ENCODE data around the gene PTGFRN.

Gene PTGFRN

GRCh38 chr1:116889380-116889779 is 20.3 kb upstream of the PTGFRN start:
- DNase-seq (ENCODE audit: low read depth): no peak

GRCh38 chr1:116891396-116892079 is 18.2 kb upstream of the PTGFRN start:
- DNase-seq (ENCODE audit: low read depth): no peak

DNA sequence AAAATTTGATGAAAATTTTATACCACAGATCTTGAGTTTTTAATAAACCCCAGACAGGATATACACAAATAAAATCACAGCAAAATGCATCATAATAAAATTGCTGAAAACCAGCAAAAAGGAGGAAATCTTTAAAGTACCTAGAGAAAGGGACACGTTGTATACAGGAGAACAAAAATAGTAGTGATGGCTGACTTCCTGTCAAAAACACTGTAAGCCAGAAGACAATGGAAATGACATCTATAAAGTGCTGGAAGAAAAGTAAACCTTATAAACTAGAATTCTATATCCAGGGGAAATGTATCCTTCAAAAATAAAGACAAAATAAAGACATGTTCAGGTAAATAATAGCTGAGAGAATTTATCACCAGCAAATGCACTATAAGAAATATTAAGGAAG is 14.6 kb upstream of the PTGFRN start:
- no peak for DNase-seq (ENCODE audit: low read depth)

GRCh38 chr1:116899529-116899928 is 10.2 kb upstream of the PTGFRN start:
- no peak for DNase-seq (ENCODE audit: low read depth)

- DNase-seq (ENCODE audit: low read depth): no peak
These were observed 9.0 kb upstream of the PTGFRN start for GRCh38 chr1:116900471-116901365.

DNA sequence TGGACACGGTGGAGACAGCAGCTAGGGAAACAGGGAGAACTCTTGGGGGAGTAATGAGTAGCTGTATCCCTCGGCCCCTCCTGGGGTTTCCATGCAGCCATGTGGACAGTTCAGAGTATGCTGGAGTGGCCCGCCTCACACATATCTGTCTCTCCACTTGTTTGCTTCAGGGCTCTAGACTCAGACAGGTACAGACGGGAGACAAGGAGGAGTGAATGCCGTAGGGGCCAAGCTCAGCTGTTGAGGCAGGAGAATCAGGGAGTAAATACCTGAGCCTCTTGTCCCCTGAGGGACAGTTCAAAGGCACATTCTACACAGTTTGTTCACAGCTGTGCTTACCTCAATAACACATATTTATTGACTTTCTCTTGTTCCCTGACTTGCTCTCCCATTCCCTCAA is 7.7 kb upstream of the PTGFRN start:
- DNase-seq (ENCODE audit: low read depth): no peak

- DNase-seq (ENCODE audit: low read depth): no peak
These were observed 6.9 kb upstream of the PTGFRN start for GRCh38 chr1:116902723-116903383.

- DNase-seq (ENCODE audit: low read depth): no peak
These were observed 4.9 kb upstream of the PTGFRN start for GRCh38 chr1:116904791-116905320.

DNA sequence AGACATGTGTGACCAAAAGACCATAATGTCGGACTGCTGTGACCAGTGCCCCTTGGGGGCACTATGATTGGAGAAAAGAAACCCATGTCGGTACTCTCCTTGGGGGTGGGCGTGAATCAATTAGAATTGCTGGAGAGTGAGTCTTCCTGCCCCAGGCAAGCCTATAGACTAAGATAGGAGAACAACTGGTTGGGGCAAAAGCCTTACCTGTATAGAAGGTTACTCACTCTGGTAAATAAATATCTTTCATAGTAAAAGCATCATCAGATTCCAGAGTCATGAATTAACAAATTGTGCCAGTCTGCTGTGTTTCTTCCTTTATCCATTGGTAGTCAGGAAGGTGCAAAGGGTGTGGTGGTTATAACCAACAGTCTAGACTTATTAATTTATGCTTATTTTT is 2.9 kb upstream of the PTGFRN start:
- DNase-seq (ENCODE audit: low read depth): no peak

DNA sequence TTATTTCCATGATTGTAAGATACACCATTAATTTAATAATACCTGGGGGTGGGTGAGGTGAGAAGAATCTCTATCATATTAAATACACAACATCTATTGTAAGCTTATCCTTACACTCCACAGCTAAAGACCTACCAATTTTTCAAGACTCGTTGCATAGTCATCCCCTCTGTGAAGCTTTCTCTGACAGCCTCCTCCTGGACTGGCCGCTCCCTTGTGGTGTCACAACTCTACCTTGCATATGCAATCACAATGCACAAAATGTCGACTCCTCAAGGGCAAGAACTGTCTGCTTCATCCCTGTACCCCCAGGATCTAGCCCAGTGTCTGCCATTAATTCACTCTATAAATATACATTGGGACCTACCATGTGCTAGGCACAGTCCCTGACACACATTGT is 2.4 kb upstream of the PTGFRN start:
- DNase-seq (ENCODE audit: low read depth): no peak

DNA sequence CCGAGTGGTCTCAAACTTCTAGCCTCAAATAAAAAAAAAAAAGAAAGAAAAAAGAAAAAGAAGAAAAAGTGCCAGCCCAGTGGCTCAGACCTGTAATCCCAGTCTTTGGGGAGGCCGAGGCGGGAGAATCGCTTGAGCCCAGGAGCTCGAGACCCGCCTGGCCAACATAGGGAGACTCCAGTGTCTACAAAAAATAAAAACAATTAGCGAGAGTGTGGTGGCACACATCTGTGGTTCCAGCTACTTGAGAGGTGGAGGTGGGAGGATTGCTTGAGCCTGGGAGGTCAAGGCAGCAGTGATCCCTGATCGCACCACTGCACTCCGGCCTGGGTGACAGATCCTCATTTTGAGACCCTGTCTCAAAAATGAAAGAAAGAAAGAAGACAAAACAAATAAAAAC is 1.4 kb upstream of the PTGFRN start:
- DNase-seq (ENCODE audit: low read depth): no peak

DNA sequence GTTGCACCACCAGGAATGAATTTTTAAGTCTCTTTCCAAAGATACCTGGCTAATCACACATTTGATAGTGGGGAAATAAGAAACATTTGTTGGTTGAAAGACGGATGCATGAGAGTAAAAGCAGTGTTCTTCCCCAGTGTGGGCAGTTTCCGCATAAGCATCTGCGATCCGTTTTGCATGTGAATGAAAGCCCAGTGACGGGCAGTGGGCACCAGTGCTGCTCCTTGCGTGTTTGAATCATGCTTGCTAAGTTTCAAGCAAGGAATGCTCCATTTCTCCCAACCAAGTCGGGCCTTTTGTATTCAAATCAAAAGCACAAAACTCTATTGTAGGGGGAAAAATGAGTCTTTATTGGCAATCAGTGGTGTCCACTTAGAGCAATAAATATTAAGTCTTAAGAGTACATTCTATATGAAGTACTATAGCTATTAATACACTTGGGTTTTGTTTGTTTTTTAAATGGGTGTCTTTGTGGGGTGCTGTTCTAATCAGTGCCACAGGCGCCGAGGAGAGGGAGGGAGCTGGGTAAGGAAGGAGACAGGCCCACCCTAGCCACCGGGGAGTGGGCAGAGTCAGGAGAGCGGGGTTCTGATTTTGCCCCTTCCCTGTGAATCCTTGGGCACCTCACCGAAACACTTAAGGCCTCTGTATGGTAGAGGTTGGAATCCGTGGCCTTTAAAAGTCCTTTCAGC is 750 bp upstream of the PTGFRN start:
- no peak for DNase-seq (ENCODE audit: low read depth)

DNA sequence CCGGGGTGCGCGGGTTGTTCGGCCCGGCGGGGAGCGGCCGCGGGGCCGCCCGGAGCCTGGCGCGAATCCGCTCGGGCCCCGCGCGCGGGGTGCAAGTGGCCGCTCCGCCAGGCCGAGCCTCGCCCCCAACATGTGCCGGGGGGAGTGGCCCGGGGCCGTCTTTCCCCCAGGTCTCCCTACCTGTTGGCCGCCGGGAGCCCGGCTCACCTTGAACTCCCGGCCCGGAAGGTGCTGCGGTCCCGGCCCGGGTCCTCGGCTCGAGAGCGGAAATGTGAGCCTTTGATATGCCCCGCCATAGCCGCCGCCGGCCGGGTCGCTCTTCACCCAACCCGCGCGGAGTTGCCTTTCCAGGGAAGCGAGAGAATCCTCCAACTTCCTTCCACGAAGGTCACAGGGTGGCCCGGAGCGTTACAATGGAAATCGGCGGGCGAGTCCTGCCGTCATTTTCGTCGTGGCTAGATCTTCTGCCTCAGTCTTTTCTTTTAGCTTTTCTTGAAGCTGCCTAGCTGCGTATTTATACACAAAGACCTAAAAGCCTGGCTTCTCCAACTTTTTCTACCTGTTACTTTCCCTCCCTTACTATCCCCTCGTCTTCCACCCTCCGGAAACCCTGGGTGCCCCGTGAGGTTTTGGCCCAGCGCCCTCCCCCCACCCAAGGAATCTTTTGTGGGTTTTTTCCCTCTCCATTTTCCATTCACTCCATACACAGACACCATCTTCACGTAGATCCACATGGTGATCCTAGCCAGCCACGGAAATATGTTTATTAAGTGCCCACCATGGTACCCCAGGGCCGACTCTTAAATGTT is 867 bp downstream of the PTGFRN start:
- DNase-seq (ENCODE audit: low read depth): no peak

- DNase-seq (ENCODE audit: low read depth): no peak
These were observed 1.5 kb downstream of the PTGFRN start for GRCh38 chr1:116911188-116911553.

DNA sequence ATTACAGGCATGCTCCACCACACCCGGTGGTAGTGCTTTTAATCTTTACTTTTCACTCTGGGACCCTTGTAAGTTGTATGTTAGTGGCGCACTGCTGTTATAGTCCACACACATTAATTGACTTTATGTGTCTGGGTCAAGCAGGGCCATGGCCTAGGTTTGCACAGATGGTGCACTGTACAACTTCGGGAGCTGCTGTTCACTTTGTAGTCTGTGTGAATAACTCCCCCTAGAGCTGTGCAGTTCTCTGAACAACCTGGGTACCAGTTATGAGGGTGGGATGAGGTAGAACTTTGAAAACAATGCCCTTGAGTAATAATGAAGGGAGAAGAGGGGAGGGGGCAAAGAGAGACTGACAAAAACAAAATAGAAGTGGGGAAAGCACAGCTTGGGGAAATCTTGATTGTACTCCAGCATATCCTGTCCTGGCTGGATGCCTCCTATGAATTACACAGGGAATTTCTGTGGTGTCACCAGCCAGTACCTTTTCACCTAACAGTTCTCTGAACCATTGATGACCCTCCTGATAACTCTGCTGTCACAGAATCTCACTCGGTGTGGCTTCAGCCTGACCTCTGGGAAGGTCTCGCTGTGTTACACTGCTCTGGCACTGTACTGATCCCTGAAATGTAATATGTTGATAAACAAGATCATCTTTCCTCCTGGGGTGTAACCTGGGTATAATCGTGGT is 2.2 kb downstream of the PTGFRN start:
- no peak for DNase-seq (ENCODE audit: low read depth)

- no peak for DNase-seq (ENCODE audit: low read depth)
These were observed 3.1 kb downstream of the PTGFRN start for GRCh38 chr1:116912846-116913245.

DNA sequence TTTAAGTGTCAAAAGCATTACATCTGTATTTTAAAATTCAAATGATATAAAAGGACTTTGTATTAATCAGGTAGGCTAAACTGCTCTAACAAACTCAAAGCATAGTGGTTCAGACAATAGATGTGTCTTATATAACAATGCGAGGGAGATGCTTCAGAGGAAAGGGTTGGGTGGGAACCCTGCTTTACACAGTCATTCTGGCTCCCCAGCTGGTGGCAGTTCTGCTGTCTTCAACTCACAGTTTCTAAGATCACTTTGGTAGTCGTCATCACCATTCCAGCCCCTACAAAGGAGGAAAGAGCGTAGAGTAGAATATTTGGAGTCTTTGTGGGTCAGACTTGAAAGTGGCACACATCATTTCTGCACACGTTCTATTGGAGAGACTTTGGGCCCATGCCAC is 4.2 kb downstream of the PTGFRN start:
- no peak for DNase-seq (ENCODE audit: low read depth)

GRCh38 chr1:116914667-116915066 is 5.0 kb downstream of the PTGFRN start:
- DNase-seq (ENCODE audit: low read depth): no peak

- no peak for DNase-seq (ENCODE audit: low read depth)
These were observed 5.5 kb downstream of the PTGFRN start for GRCh38 chr1:116915086-116915661.

DNA sequence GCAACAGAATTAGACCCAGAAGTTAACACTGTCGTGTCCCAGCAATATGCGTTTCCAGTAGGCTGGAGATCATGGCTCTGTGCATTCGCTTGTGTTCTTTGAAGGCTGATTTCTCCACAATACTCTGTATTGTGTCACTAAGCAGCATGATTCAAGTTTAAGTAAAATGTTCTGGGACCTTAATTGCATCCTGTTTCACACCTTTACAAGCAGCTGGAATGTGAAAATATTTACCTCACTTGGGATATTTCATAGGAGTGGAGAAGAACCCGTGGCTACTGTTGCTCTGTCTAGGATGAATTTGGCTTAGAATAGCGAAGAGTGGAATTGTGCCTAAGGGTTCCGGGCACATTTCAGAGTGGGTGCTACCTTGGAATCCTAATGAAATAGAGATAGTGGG is 6.3 kb downstream of the PTGFRN start:
- no peak for DNase-seq (ENCODE audit: low read depth)

Data from stromal cell of bone marrow (primary cell).